Effector memory CD4-positive, alpha-beta T cell (primary cell): ENCODE data around the gene LRP2BP.
"Not testable (repeated sequence)": the region's sequence is repeated elsewhere in the genome, so short reads cannot be mapped to it uniquely, and the experiment has no call there.

Source experiments
- DNase-seq, 3 donors: peaks; one replicate each; pipeline ENCODE4 v3.0.0-alpha.2; 2020
- H3K27ac ChIP-seq: 2 replicates; pipeline ENCODE4 v1.7.0; 2013; ENCODE audit warnings: mild to moderate bottlenecking, low read length, moderate library complexity; ENCODE audit not compliant: insufficient read depth, poor library complexity, severe bottlenecking
- H3K27me3 ChIP-seq: replicated peaks from 2 replicates; pipeline ENCODE4 v1.7.0; 2013; ENCODE audit warnings: mild to moderate bottlenecking, low read length; ENCODE audit not compliant: insufficient read depth, control insufficient read depth, poor library complexity, severe bottlenecking
- H3K36me3 ChIP-seq: 2 replicates; pipeline ENCODE4 v1.7.0; 2013; ENCODE audit warnings: mild to moderate bottlenecking, low read length, moderate library complexity; ENCODE audit not compliant: control insufficient read depth, insufficient read depth
- H3K4me1 ChIP-seq: 2 replicates; pipeline ENCODE4 v1.7.0; 2013; ENCODE audit warnings: low read length, mild to moderate bottlenecking; ENCODE audit not compliant: control insufficient read depth, insufficient read depth, poor library complexity, severe bottlenecking
- H3K4me3 ChIP-seq: 2 replicates; pipeline ENCODE4 v1.7.0; 2013; ENCODE audit warnings: low read length, low read depth, mild to moderate bottlenecking; ENCODE audit not compliant: insufficient read depth, poor library complexity, severe bottlenecking
- H3K9me3 ChIP-seq: 2 replicates; pipeline ENCODE4 v1.7.0; 2013; ENCODE audit warnings: mild to moderate bottlenecking, low read length, moderate library complexity; ENCODE audit not compliant: control insufficient read depth

Gene LRP2BP

DNA sequence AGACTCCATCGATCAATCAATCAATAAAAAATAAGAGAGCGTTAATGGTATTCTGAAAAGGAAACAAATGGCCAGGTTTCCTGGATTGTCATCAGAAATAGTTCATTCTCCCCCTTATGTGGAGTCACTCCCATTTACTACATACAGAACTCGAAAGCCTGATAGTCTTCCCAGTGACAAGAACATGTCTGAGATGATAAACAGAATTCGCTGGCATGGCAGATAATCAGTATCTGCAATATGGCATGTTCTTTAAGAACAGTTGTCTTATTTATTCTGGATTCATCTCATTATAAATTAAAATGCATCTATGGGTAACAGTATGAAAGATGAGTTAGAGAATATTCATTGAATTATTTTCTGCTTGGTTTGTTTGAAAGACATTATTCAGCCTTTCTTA, 61.4 kb downstream of the LRP2BP start:
- DNase-seq: no peak
- no peaks in the 10 kb centered on the region for H3K27me3 ChIP-seq
- H3K4me3 ChIP-seq: no peak overlapping the region
- no peaks in the 10 kb centered on the region for H3K9me3 ChIP-seq
- H3K36me3 ChIP-seq: no peaks in the 10 kb centered on the region
- H3K4me1 ChIP-seq: no peaks in the 10 kb centered on the region
- no peak overlapping the region for H3K27ac ChIP-seq

DNA sequence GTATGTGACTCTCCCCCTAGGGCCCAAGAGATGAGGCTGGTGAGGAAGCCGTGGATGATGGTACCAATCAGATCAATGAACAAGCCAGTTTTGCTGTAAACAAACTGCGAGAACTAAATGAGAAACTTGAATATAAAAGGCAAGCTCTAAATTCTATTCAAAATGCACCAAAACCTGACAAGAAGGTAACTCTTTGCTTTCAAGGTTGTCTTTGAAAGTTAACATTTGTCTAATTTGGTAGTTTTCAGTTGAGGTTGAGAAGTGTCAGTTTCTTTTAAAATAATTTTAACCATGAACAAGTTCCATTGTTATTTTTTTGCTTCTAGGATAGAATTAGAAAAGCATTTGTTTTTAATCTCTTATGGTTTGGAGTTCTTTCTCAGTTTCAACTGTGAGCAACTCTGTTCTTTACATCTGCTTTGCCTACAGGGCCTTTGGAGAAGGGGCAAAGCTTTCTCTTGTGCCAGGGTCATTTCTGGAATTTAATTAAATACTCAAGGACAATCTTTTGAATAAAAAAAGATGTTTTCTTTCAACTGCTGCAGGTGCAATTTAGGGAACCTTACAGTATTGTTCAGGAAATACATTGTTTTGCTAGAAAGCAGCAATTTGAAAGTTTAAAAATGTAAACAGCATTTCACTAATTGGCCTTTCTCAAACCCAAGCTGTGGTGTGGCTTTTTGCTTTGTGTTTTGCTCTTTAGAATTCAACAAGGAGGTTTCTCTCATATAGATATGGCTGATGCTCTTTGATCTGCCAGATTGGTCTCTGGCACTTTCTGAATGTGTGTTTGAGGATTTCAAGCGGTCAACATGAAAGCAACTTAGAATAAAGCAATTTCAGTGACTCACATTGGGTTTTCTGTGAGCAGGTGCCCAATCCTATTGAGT, 62.9 kb downstream of the LRP2BP start:
- no peak overlapping the region for H3K4me3 ChIP-seq

DNA sequence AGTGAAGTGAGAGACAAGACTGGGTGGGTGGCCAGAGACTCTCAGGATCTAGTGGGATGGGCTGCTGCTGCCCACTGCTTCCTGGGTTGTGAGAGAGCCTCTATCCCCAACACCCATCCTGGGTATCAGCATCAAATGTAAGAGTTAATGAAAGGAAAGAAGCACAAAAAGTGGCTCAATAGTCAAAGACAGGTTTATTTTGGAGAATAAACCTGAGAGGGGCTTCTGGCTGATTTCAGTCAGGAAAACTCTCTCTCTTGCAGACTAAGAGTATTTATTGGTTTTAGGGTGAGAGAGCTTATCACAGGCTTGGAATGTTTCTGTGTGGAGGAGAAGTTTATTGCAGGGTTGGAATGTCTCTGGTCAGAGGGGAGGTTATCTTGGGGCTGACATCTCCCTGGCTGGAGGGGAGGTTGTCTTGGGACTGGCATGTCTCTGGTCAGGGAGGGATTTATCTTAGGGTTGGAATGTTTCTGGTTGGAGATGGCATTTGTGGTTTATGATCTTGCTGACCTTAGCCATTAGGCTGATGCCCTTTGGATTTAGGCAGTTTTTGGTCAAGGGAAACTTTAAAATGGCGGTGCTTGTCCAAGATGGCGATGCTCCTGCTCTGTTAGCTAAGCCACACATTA, 65.7 kb downstream of the LRP2BP start:
- H3K27ac ChIP-seq, H3K9me3 ChIP-seq, H3K36me3 ChIP-seq, DNase-seq, H3K4me3 ChIP-seq, H3K4me1 ChIP-seq, H3K27me3 ChIP-seq: not testable (repeated sequence)

More for the DNA sequence above, 62.9 kb downstream of the LRP2BP start:
- Histone ChIP-seq H3K36me3 (no peaks in the 10 kb centered on the region), H3K27me3 (no peaks in the 10 kb centered on the region), H3K9me3 (no peaks in the 10 kb centered on the region), H3K27ac (no peak overlapping the region), H3K4me1 (no peaks in the 10 kb centered on the region)
- no peak for DNase-seq

DNA sequence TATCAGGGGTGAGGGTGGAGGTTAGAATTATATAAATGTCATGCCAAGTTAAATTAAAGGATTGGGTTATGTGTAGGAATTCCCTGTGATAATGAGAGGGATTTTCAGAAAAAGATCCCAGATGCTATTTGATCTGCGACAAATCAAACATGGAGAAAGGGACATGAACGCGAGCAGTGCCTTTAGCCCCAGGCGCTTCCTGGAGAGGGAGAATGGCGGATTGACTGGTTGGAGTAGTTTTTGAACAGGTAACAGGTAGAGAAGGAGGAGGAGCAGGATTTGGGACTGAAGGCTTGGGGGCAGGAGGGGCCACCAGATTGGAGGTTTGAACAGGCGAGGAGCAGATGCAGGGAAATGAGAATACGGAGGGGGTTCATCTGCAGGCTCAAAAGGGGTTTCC, 67.1 kb downstream of the LRP2BP start:
- Histone ChIP-seq H3K27me3 (no peaks in the 10 kb centered on the region), H3K4me3 (no peak overlapping the region), H3K4me1 (no peaks in the 10 kb centered on the region), H3K9me3 (no peaks in the 10 kb centered on the region), H3K27ac (no peak overlapping the region), H3K36me3 (no peaks in the 10 kb centered on the region)
- no peak for DNase-seq

DNA sequence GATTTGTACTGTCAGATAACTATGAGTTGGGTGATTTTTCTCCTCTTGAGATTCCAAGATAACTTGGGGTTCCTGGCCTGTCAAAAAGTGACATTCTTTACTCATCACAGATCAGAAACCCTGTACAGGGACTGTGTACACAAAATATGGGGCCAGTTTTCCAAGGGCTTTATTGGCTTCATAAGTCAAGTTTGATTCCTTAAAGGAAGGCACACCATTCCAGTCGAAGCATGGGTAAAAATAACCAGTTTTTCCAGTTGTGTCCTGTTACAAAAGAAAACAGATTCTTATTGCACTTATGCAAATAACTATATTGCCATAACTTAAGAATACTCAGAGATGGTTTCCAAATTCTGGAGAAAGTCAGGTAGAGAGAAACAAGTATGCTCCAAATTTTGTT, 70.0 kb downstream of the LRP2BP start:
- H3K36me3 ChIP-seq, H3K4me1 ChIP-seq, H3K27me3 ChIP-seq, DNase-seq, H3K4me3 ChIP-seq, H3K27ac ChIP-seq, H3K9me3 ChIP-seq: not testable (repeated sequence)

DNA sequence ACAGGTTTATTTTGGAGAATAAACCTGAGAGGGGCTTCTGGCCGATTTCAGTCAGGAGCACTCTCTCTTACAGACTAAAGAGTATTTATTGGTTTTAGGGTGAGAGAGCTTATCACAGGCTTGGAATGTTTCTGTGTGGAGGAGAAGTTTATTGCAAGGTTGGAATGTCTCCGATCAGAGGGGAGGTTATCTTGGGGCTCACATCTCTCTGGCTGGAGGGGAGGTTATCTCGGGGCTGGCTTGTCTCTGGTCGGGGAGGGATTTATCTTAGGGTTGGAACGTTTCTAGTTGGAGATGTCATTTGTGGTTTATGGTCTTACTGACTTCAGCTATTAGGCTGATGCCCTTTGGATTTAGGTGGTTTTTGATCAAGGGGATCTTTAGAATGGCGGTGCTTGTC, 71.4 kb downstream of the LRP2BP start:
- not testable (repeated sequence) for H3K27ac ChIP-seq, H3K9me3 ChIP-seq, H3K27me3 ChIP-seq, H3K4me1 ChIP-seq, H3K36me3 ChIP-seq, H3K4me3 ChIP-seq, DNase-seq

DNA sequence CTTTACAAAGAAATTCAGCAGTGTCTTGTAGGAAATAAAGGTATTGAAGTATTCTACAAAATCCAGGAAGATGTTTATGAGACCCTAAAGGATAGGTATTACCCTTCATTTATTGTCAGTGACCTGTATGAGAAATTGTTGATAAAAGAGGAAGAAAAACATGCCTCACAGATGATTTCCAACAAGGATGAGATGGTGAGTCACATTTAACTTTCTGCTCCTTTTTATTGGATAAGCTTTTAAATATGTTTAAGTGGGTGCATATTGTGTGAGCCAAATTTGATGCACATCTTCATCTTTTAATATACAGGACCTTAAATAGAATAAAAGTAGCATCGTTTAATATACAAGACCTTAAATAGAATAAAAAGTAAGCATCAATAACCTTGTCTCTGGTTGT, 72.1 kb downstream of the LRP2BP start:
- Histone ChIP-seq H3K36me3 (no peaks in the 10 kb centered on the region), H3K9me3 (no peaks in the 10 kb centered on the region), H3K4me1 (no peaks in the 10 kb centered on the region), H3K27ac (no peak overlapping the region), H3K4me3 (no peak overlapping the region), H3K27me3 (no peaks in the 10 kb centered on the region)
- no peak for DNase-seq

DNA sequence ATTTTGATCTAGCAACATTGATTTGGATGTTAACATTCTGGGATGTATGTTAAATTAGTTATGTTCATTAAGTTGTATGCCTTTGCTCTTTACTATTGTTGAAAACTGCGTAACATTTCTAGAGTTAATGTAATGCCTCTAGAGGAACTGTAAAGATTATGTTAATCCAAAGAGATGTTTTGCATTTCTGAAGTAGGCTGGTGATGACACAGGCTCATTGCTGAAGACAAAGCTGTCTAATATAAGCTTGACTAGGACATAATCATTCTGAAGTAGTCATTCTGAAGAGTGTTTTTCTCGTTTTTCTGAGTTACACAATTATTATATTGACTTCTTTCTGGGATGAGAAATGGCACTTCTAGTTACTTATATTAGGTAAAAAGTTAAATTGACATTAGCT, 72.9 kb downstream of the LRP2BP start:
- no peaks in the 10 kb centered on the region for H3K27me3 ChIP-seq
- no peaks in the 10 kb centered on the region for H3K9me3 ChIP-seq
- no peak for DNase-seq
- no peaks in the 10 kb centered on the region for H3K4me1 ChIP-seq
- no peak overlapping the region for H3K27ac ChIP-seq
- H3K4me3 ChIP-seq: no peak overlapping the region
- H3K36me3 ChIP-seq: no peaks in the 10 kb centered on the region

DNA sequence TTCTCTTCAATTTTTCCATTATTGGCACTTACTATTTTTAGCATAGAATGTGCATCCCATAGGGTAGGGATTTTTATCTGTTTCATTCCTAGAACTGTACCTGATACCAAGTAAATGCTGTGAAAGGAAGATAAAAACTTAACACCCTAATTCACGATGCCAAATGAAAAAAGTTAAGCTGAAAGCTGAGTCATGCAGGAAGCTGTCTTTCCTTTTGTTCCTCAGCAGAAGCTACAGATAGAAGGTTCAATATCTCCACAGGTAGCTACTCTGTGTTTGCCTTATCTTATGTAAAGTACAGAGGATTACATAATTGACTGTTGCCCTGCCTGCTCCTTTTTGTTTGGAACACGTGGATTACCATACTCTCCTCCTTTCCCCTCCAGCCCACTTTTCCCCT, 77.0 kb downstream of the LRP2BP start:
- no peaks in the 10 kb centered on the region for H3K4me1 ChIP-seq
- no peaks in the 10 kb centered on the region for H3K36me3 ChIP-seq
- H3K9me3 ChIP-seq: no peaks in the 10 kb centered on the region
- H3K27ac ChIP-seq: no peak overlapping the region
- no peak overlapping the region for H3K4me3 ChIP-seq
- DNase-seq: no peak
- no peaks in the 10 kb centered on the region for H3K27me3 ChIP-seq

DNA sequence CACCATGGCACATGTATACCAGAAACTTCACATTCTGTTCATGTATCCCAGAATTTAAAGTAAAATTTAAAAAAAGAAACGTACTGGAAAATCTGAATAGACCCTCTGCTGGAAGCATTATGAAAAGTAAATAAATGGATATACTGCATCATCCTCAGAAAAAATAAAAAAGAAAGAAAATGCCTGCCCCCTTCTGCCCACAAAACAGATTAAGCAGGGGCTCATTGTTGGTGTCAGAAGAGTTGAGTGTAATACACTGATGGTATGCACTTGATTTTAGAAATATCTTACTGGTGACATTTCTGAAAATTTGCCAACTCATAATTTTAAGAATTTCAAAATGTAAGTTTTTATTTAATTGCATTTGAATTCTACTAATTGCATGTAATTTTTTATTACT, 77.8 kb downstream of the LRP2BP start:
- DNase-seq: no peak
- Histone ChIP-seq H3K27ac (no peak overlapping the region), H3K4me3 (no peak overlapping the region), H3K36me3 (peaks cover 5% of the 10 kb centered on the region), H3K4me1 (no peaks in the 10 kb centered on the region), H3K27me3 (no peaks in the 10 kb centered on the region), H3K9me3 (no peaks in the 10 kb centered on the region)
